Forelimb muscle (tissue), 1 donor: ENCODE results near the gene OSBP2. TPM values are rescaled to one million over a fixed set of nuclear protein-coding genes. Genes with fewer than 3 reads are reported as not detected.
"Not testable (repeated sequence)": the region's sequence is repeated elsewhere in the genome, so short reads cannot be mapped to it uniquely, and the experiment has no call there.

Source experiments
- DNase-seq: peaks from one replicate; pipeline ENCODE4 v3.0.0-alpha.2; 2013; ENCODE audit warnings: low read depth
- polyA plus RNA-seq: library from polyadenylated mRNA; unstranded; fragments of 120-200 nt; gene quantifications from one replicate; pipeline ENCODE4 v1.2.1, GENCODE V29; 2013; ENCODE audit not compliant: insufficient read length

Gene OSBP2
- polyA plus RNA-seq, 1 donor = 5.0 TPM

- DNase-seq = not testable (repeated sequence)
These were observed 14.6 kb upstream of the OSBP2 start for GRCh38 chr22:30679895-30680690.

GRCh38 chr22:30680991-30681770, 13.5 kb upstream of the OSBP2 start:
- DNase-seq = no peak

- DNase-seq = no peak
These were observed 12.8 kb upstream of the OSBP2 start for GRCh38 chr22:30681831-30682230.

GRCh38 chr22:30685178-30685577, 9.5 kb upstream of the OSBP2 start:
- no peak for DNase-seq

- DNase-seq = no peak
These were observed 7.3 kb upstream of the OSBP2 start for GRCh38 chr22:30687358-30687757.

GRCh38 chr22:30689622-30690021, 5.1 kb upstream of the OSBP2 start:
- DNase-seq = no peak

GRCh38 chr22:30691204-30691603, 3.5 kb upstream of the OSBP2 start:
- no peak for DNase-seq

GRCh38 chr22:30694171-30694639, 469 bp upstream of the OSBP2 start:
- DNase-seq = no peak

GRCh38 chr22:30695351-30695851, 727 bp downstream of the OSBP2 start:
- DNase-seq = no peak

GRCh38 chr22:30695871-30696655, 1.4 kb downstream of the OSBP2 start:
- DNase-seq = no peak

GRCh38 chr22:30697975-30698374, 3.3 kb downstream of the OSBP2 start:
- no peak for DNase-seq

- no peak for DNase-seq
These were observed 7.2 kb downstream of the OSBP2 start for GRCh38 chr22:30701872-30702271.

GRCh38 chr22:30702856-30703255, 8.2 kb downstream of the OSBP2 start:
- DNase-seq = no peak

- no peak for DNase-seq
These were observed 10.3 kb downstream of the OSBP2 start for GRCh38 chr22:30704978-30705377.

GRCh38 chr22:30705710-30706651, 11.3 kb downstream of the OSBP2 start:
- DNase-seq = no peak

- not testable (repeated sequence) for DNase-seq
These were observed 15.3 kb downstream of the OSBP2 start for GRCh38 chr22:30709980-30710379.

GRCh38 chr22:30712094-30712493, 17.4 kb downstream of the OSBP2 start:
- no peak for DNase-seq

GRCh38 chr22:30714062-30714461, 19.4 kb downstream of the OSBP2 start:
- DNase-seq = no peak

GRCh38 chr22:30717331-30717921, 22.8 kb downstream of the OSBP2 start:
- no peak for DNase-seq

- no peak for DNase-seq
These were observed 23.3 kb downstream of the OSBP2 start for GRCh38 chr22:30717952-30718351.
